HTR-8/SVneo (cell line): ENCODE measurements around the gene MAP2K4.
"Not testable (repeated sequence)": the region's sequence is repeated elsewhere in the genome, so short reads cannot be mapped to it uniquely, and the experiment has no call there.

ENCODE experiments used
- DNase-seq: peaks from one replicate; pipeline ENCODE4 v3.0.0; 2011; ENCODE audit warnings: low spot score, mixed read lengths; ENCODE audit not compliant: insufficient read length
- FAIRE-seq: peaks from 2 replicates; lab custom pipeline; 2011; peaks lifted over from hg19 to GRCh38; lab: Jason Lieb, UNC

MAP2K4 gene

DNA sequence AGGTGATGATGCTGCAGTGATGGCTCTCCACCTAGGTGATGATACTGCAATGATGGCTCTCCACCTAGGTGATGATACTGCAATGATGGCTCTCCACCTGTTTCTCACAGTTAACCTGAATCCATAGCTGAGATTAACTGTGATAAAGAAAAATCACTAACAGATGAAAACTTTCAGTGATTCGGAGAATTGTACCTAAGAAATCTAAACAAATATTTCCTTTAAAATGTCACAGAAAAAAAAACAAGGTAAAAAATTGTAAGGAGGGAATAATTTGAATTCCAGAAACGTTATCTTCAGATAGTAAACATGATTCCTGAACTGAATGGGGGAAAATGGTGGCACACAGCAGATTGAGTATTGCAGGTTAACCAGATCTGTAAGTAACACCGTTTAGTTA is 113.4 kb downstream of the MAP2K4 start:
- DNase-seq (no peak), FAIRE-seq (no peak)

GRCh38 chr17:12134587-12134986 is 113.9 kb downstream of the MAP2K4 start:
- DNase-seq (no peak), FAIRE-seq (no peak)

DNA sequence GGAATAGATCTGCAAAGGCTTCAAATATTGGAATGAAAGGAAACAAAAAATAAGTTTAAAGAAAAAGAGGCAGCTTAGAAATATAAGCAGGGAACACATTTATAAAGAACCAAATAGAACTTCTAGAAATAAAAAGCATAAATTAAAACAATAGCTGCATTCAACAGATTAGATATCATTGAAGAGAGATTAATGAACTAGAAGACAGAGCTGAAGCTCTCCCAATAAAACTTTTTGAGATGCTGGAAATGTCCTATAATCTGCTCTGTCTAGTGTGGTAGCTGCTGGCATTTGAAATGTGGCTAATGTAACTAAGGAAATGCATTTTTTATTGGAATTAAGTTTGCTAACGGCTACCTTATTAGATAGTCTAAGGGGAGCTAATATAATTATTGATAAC is 115.6 kb downstream of the MAP2K4 start:
- FAIRE-seq, result no peak
- DNase-seq, result no peak

DNA sequence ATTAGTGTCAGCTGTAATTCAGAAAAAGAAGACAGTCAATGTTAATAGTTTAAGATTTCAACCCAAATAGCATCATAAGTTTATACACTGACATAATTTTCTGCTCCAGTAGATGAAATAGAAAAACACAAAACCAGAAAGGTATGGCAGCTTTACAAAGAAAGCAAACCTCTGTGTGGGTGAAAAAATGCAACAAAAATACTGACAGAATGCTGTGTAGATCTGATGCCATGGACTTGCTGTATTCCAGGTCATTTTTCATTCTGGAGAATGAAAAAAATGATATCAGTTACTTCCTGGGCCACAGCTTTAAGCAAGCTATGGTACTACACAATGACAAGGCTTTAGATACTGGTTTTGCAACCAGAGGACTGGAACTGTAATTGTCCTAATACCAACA is 116.0 kb downstream of the MAP2K4 start:
- DNase-seq (no peak), FAIRE-seq (no peak)

DNA sequence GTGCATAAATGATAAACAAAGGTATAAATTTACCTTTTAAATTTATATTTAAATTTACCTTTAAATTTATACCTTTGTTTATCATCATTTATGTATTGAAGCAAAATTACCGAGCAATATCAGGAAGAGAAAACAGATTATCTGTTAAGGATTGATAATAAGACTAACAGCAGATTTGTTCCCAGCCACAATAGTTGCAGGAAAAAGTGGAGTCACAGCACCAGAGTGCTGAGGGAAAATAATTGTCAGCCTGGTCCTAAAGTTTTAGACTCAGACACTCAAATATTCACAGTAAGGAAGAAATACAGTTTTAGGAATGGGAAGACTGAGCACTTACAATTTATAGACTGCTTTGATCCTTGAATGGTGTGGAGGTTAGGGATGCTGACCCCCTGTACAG is 117.2 kb downstream of the MAP2K4 start:
- no peak for FAIRE-seq

DNA sequence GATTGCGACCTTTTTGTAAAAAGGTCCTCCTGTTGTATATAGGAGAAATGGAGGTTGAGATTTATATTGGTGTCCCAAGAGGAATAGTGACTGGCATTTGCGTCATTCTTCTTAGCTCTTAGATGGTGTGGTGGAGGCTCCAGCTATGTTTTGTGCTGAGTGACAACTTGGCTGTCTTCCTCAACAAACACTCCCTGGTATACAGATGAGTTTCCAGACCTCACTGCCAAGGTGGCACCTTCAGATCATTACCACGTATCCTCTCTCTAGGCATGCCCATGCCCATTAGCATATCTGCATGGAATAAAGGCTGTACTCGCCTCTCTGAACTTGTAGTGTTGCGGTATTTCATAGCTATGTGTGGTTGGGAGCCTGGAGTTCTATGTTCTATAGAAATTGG is 120.0 kb downstream of the MAP2K4 start:
- DNase-seq (no peak), FAIRE-seq (no peak)

More for the DNA sequence above, 117.2 kb downstream of the MAP2K4 start:
- DNase-seq, result no peak

DNA sequence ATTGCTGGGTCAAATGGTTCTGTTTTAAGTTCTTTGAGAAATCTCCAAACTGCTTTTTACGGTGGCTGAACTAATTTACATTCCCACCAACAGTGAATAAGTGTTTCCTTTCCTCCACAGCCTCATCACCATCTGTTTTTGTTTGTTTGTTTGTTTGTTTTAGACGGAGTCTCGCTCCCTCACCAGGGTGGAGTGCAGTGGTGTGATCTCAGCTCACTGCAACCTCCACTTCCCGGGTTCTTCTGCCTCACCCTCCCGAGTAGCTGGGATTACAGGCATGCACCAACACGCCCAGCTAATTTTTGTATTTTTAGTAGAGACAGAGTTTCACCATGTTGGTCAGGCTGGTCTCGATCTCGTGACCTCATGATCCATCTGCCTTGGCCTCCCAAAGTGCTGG is 141.5 kb downstream of the MAP2K4 start:
- DNase-seq, FAIRE-seq: not testable (repeated sequence)

DNA sequence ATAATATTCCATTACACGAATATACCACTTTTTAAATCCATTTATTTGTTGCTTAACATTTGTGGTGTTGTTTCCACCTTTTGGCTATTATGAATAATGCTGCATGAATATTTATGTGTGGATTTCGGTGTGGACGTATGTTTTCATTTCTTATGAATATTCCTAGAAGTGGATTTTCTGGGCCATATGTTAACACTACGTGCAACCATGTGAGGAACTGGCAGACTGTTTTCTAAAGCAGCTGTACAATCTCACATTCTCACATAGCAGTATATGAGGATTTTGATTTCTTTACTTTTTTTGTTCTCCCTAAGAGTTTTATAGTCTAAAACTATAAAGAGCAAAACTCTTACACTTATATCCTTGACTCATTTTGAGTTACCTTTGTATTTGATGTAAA is 143.4 kb downstream of the MAP2K4 start:
- FAIRE-seq (no peak), DNase-seq (no peak)

DNA sequence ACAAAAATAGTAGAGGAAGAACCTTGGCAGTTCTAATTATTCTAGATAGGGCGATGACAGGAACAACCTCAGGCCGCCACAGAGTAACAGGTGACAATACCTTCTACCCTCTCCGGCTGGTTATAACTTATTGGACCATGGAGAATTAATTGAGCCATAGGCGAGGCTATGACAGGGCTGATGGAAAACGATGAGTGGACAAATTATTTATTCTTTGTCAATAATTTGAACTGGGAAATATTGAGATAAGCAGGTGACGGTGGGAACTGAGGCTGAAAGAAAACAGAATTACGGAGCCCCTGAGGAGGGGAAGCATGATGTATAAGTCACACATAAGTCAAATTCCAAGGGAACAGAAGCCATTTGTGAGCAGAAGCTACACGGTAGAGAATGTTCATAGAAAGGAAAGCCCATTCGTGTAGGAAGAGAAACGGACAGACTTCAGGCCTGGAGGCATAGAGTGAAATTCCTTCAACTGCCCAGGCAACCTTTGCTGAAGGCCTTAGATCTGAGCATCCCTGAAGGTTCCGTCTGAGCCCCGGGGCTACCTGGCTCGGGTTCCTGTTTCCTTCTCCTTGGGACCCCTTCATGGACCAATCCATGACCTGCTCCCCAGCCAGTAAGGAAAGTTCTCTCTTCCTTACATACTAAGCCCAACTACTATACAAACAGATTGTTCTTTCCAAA is 158.1 kb downstream of the MAP2K4 start:
- DNase-seq (no peak), FAIRE-seq (no peak)

- no peak for FAIRE-seq
- peak; percentile 33 for DNase-seq
These were observed 160.1 kb downstream of the MAP2K4 start for GRCh38 chr17:12180644-12181261.

GRCh38 chr17:12187658-12188057 is 167.0 kb downstream of the MAP2K4 start:
- FAIRE-seq (no peak), DNase-seq (no peak)

- DNase-seq (no peak), FAIRE-seq (no peak)
These were observed 172.6 kb downstream of the MAP2K4 start for GRCh38 chr17:12193144-12193735.
